ENCODE results near the gene FAM193A. TPM values are rescaled to one million over a fixed set of nuclear protein-coding genes. Genes with fewer than 3 reads are reported as not detected.

Gene FAM193A
- total RNA-seq, 1 experiment from 2014 or later, result 13.6 TPM

GRCh38 chr4:2721586-2721985 lies 185.1 kb downstream of the FAM193A start:
- no peak overlapping the region for H3K4me2 ChIP-seq (ENCODE audit: low read length)
- no peak overlapping the region for H3K9ac ChIP-seq (ENCODE audit: low read length)
- intact Hi-C loops (cut with micrococcal nuclease), result no loop called here
- H3K4me1 ChIP-seq (ENCODE audit: insufficient read depth, low read length), result no peaks in the 10 kb centered on the region
- TF ChIP-seq CTCF (conservative IDR thresholded peaks at IDR 0.05; ENCODE audit: low read depth, low read length) (no peak), EZH2phosphoT487 (IDR thresholded peaks at IDR 0.05; ENCODE audit: borderline replicate concordance, low read length) (no peak), EZH2 (IDR thresholded peaks at IDR 0.05; ENCODE audit: low read length, unreplicated experiment) (no peak)
- no peaks in the 10 kb centered on the region for H3K79me2 ChIP-seq (ENCODE audit: low read length)
- H3K27me3 ChIP-seq (ENCODE audit: low read length), result no peaks in the 10 kb centered on the region
- BruUV-seq (replicated peaks), result no TSS peak
- DNase-seq (no peak), ATAC-seq (no peak)
- no peak overlapping the region for H2AFZ ChIP-seq (ENCODE audit: low read length)
- no peaks in the 10 kb centered on the region for H3F3A ChIP-seq (ENCODE audit: low read length, unreplicated experiment)
- H3K36me3 ChIP-seq (ENCODE audit: low read depth, low read length), result peaks cover 3% of the 10 kb centered on the region; the same call in 1 of the 2 replicates
- H3K27ac ChIP-seq (ENCODE audit: low read length), result no peak overlapping the region
- H4K20me1 ChIP-seq (ENCODE audit: low read length), result no peaks in the 10 kb centered on the region
- H3K9me2 ChIP-seq (replicated peaks; ENCODE audit: low read length), result no peaks in the 10 kb centered on the region
- CTCF ChIA-PET, result no interaction called here
- H3K4me3 ChIP-seq (ENCODE audit: low read length), result no peak overlapping the region
- H3K9me3 ChIP-seq (ENCODE audit: low read length), result no peaks in the 10 kb centered on the region
- POLR2A ChIA-PET (ENCODE audit: unreplicated experiment), result no interaction called here

DNA sequence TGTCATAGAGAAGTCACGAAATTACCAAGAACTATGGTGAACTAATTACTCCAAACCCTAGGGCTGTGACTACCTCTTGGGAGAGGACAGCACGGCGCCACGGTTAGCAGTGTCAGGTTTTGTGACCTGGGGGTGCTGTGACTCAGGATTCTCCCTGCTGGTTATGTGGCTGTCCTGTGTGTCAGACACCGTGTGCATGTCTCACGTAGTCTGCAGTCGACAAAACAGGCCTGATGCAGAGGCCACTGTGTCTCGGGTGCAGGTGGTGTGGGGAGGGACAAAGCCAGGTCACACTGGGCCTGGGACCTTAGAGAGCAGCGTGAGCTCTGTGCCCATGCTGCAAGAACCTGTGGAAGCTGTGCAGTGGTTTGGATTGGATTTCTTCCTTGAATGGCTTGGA lies 185.6 kb downstream of the FAM193A start:
- Histone ChIP-seq H3K9ac (ENCODE audit: low read length) (no peak overlapping the region), H3K4me2 (ENCODE audit: low read length) (no peak overlapping the region), H3K79me2 (ENCODE audit: low read length) (no peaks in the 10 kb centered on the region), H3K36me3 (ENCODE audit: low read depth, low read length) (peaks cover 3% of the 10 kb centered on the region; the same call in 1 of the 2 replicates), H3K9me2 (replicated peaks; ENCODE audit: low read length) (no peaks in the 10 kb centered on the region), H4K20me1 (ENCODE audit: low read length) (no peaks in the 10 kb centered on the region), H3K9me3 (ENCODE audit: low read length) (no peaks in the 10 kb centered on the region), H3K4me3 (ENCODE audit: low read length) (no peak overlapping the region), H3K27me3 (ENCODE audit: low read length) (no peaks in the 10 kb centered on the region), H2AFZ (ENCODE audit: low read length) (no peak overlapping the region), H3K4me1 (ENCODE audit: insufficient read depth, low read length) (no peaks in the 10 kb centered on the region), H3K27ac (ENCODE audit: low read length) (no peak overlapping the region), H3F3A (ENCODE audit: low read length, unreplicated experiment) (no peaks in the 10 kb centered on the region)
- no TSS peak for BruUV-seq (replicated peaks)
- ChIA-PET POLR2A (ENCODE audit: unreplicated experiment) (interaction anchor here (0.5 kb wide), 1 partner anchor 76 kb away, joined by 20 read pairs; no protein-coding TSS in a partner anchor), CTCF (no interaction called here)
- no peak for TF ChIP-seq EZH2 (IDR thresholded peaks at IDR 0.05; ENCODE audit: low read length, unreplicated experiment)
- no peak for TF ChIP-seq EZH2phosphoT487 (IDR thresholded peaks at IDR 0.05; ENCODE audit: borderline replicate concordance, low read length)
- no peak for TF ChIP-seq CTCF (conservative IDR thresholded peaks at IDR 0.05; ENCODE audit: low read depth, low read length)
- intact Hi-C loops (cut with micrococcal nuclease), result no loop called here
- ATAC-seq (no peak), DNase-seq (no peak)

DNA sequence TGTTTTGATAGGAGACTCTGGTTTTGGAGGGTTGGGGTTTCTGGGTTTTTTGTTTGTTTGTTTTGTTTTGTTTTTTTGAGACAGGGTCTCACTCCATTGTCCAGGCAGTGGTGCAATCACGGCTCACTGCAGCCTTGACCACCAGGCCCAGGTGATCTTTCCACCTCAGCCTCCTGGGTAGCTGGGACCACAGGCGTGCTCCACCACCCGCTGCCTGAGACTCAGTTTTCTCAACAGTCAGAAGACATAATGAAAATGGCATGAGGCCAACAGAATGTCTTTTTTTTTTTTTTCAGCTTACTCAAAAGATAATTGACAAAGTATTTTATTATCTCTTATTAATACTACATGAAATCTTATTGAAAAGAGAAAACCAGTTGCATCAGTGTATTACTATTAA lies 187.3 kb downstream of the FAM193A start:
- H3K27ac ChIP-seq (ENCODE audit: low read length), result no peak overlapping the region
- ChIA-PET CTCF (no interaction called here), POLR2A (ENCODE audit: unreplicated experiment) (no interaction called here)
- H3K4me3 ChIP-seq (ENCODE audit: low read length), result no peak overlapping the region
- no peaks in the 10 kb centered on the region for H3K9me2 ChIP-seq (replicated peaks; ENCODE audit: low read length)
- BruUV-seq (replicated peaks), result no TSS peak
- ATAC-seq (no peak), DNase-seq (no peak)
- H3F3A ChIP-seq (ENCODE audit: low read length, unreplicated experiment), result no peaks in the 10 kb centered on the region
- H3K79me2 ChIP-seq (ENCODE audit: low read length), result no peaks in the 10 kb centered on the region
- H3K36me3 ChIP-seq (ENCODE audit: low read depth, low read length), result no peaks in the 10 kb centered on the region
- no peak overlapping the region for H2AFZ ChIP-seq (ENCODE audit: low read length)
- no peaks in the 10 kb centered on the region for H4K20me1 ChIP-seq (ENCODE audit: low read length)
- no peak overlapping the region for H3K9ac ChIP-seq (ENCODE audit: low read length)
- no peaks in the 10 kb centered on the region for H3K4me1 ChIP-seq (ENCODE audit: insufficient read depth, low read length)
- no peak for TF ChIP-seq EZH2phosphoT487 (IDR thresholded peaks at IDR 0.05; ENCODE audit: borderline replicate concordance, low read length)
- no peak for TF ChIP-seq EZH2 (IDR thresholded peaks at IDR 0.05; ENCODE audit: low read length, unreplicated experiment)
- no peak for TF ChIP-seq CTCF (conservative IDR thresholded peaks at IDR 0.05; ENCODE audit: low read depth, low read length)
- H3K4me2 ChIP-seq (ENCODE audit: low read length), result no peak overlapping the region
- H3K9me3 ChIP-seq (ENCODE audit: low read length), result no peaks in the 10 kb centered on the region
- no peaks in the 10 kb centered on the region for H3K27me3 ChIP-seq (ENCODE audit: low read length)
- intact Hi-C loops (cut with micrococcal nuclease), result no loop called here
